Measurements from ENCODE around the gene MAST1.

DNA sequence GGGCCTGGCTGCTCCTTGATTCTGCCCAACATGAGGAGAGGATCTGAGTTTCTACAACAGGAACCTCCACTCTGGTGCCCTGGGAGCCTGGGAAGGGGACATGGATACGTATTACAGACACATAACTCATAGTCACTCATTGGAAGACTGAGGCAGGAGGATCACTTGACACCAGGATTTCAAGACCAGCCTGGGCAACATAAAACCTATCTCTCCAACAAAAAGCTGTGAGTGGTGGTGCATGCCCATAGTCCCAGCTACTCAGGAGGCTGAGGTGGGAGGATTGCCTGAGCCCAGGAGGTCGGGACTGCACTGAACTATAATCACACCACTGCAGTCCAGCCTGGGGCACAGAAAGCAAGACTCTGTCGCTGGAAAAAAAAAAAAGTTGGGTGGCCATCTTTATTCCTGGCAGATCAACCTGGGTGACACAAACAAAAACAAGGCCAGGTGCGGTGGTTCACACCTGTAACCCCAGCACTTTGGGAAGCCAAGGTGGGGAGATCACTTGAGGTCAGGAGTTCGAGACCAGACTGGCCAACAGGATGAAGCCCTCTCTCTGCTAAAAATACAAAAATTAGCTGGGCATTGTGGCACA lies 49.8 kb downstream of the MAST1 start:
- TF ChIP-seq, protein P1, sequence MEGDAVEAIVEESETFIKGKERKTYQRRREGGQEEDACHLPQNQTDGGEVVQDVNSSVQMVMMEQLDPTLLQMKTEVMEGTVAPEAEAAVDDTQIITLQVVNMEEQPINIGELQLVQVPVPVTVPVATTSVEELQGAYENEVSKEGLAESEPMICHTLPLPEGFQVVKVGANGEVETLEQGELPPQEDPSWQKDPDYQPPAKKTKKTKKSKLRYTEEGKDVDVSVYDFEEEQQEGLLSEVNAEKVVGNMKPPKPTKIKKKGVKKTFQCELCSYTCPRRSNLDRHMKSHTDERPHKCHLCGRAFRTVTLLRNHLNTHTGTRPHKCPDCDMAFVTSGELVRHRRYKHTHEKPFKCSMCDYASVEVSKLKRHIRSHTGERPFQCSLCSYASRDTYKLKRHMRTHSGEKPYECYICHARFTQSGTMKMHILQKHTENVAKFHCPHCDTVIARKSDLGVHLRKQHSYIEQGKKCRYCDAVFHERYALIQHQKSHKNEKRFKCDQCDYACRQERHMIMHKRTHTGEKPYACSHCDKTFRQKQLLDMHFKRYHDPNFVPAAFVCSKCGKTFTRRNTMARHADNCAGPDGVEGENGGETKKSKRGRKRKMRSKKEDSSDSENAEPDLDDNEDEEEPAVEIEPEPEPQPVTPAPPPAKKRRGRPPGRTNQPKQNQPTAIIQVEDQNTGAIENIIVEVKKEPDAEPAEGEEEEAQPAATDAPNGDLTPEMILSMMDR (IDR thresholded peaks at IDR 0.05; ENCODE audit: insufficient read depth, low read length): no peak
- no peak for TF ChIP-seq POLR2AphosphoS5 (IDR thresholded peaks at IDR 0.05; ENCODE audit: low read depth)
- no peak for TF ChIP-seq GABPA (IDR thresholded peaks at IDR 0.05; ENCODE audit: low read depth)
- no peak for TF ChIP-seq REST (IDR thresholded peaks at IDR 0.05; ENCODE audit: insufficient replicate concordance, low read depth)
- no peak for TF ChIP-seq SPI1 (IDR thresholded peaks at IDR 0.05; ENCODE audit: borderline replicate concordance, low read depth)
